ENCODE data around the gene USHBP1. TPM values are rescaled to one million over a fixed set of nuclear protein-coding genes. Genes with fewer than 3 reads are reported as not detected.

USHBP1 gene
- total and polyA plus RNA-seq, 10 of the 15 experiments (the other 5 are each of a cell fraction or from before 2014, with no cell fraction given) = 0.05 to 0.96 (median 0.22) TPM; not detected in 2

DNA sequence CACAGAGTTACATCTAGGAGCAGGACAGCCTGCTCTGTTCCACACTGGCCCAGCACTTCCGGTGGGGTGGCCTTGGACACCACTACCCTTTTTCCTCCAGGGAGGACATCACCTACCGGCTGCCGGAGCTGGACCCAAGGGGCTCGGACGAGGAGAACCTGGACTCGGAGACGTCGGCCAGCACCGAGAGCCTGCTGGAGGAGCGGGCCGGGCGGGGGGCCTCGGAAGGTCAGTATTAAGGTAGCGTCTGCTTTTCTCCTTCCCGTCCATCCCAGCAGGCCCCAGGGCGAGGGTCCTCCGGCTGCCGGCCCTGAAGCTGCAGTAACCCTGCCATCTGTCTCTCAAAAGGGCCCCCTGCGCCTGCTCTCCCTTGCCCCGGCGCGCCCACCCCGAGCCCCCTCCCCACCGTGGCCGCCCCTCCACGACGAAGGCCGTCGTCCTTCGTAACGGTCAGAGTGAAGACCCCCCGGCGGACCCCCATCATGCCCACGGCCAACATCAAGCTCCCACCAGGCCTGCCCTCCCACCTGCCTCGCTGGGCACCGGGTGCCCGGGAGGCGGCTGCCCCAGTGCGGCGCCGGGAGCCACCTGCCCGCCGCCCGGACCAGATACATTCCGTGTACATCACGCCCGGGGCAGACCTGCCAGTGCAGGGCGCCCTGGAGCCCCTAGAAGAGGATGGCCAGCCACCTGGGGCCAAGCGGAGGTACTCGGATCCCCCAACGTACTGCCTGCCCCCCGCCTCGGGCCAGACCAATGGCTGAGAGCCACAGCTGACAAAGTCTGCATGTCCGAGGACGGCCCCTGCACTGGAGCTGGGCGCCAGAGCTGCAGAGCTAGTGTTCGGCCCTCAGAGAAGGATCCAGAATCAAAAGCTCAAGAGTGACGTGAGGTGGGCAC, 52.7 kb downstream of the USHBP1 start:
- Histone ChIP-seq H3K4me2 (ENCODE audit: control insufficient read depth, insufficient read depth) (no peak overlapping the region), H3K27ac (ENCODE audit: control insufficient read depth, insufficient read depth) (no peak overlapping the region), H3K79me2 (ENCODE audit: control insufficient read depth, insufficient read depth, low read length) (no peaks in the 10 kb centered on the region; the same call in 1 of the 2 replicates), H3K36me3 (ENCODE audit: control insufficient read depth in 2 of 2, insufficient read depth in 2 of 2, low read length in 1 of 2) (peaks cover 12 to 26% of the 10 kb centered on the region in 2 experiments; a peak in 3 of 4 replicates), H2AFZ (ENCODE audit: control insufficient read depth, low read depth, low read length) (no peak overlapping the region), H3K4me3 (no peak overlapping the region), H3K27me3 (replicated peaks in 1 of 2; ENCODE audit: control insufficient read depth in 2 of 2, insufficient read depth in 2 of 2, low read length in 1 of 2) (no peaks in the 10 kb centered on the region), H4K20me1 (ENCODE audit: control insufficient read depth, insufficient read depth) (no peaks in the 10 kb centered on the region), H3K4me1 (ENCODE audit: control insufficient read depth, insufficient read depth, low read length) (peaks cover 13% of the 10 kb centered on the region), H3K9me3 (replicated peaks; ENCODE audit: control insufficient read depth, insufficient read depth, low read length) (no peaks in the 10 kb centered on the region), H3K9ac (ENCODE audit: control insufficient read depth, insufficient read depth, low read length) (no peak overlapping the region)
- ChIA-PET SMC1A (ENCODE audit: uncharacterized antibody, unreplicated experiment) (no interaction called here), POLR2A (no interaction called here), RAD21 (ENCODE audit: unreplicated experiment) (no interaction called here), CTCF (no interaction called here)
- ATAC-seq = no peak
- in situ Hi-C loops (cut with MboI) (no loop called here), intact Hi-C loops (cut with micrococcal nuclease; ENCODE audit: unreplicated experiment) (no loop called here)
- TF ChIP-seq, protein P1, sequence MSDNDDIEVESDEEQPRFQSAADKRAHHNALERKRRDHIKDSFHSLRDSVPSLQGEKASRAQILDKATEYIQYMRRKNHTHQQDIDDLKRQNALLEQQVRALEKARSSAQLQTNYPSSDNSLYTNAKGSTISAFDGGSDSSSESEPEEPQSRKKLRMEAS (IDR thresholded peaks at IDR 0.05; ENCODE audit: low read depth, low read length) = no peak
- TF ChIP-seq RFX5 (IDR thresholded peaks at IDR 0.05; ENCODE audit: low read depth, low read length) (no peak), FOXM1 (IDR thresholded peaks at IDR 0.05; ENCODE audit: low read depth, low read length) (no peak), CHD1 (IDR thresholded peaks at IDR 0.05; ENCODE audit: low read depth, low read length) (no peak), CHD4 (IDR thresholded peaks at IDR 0.05) (no peak), POU2F2 (IDR thresholded peaks at IDR 0.05; ENCODE audit: borderline replicate concordance, low read depth, low read length) (no peak), NR2C2 (IDR thresholded peaks at IDR 0.05; ENCODE audit: borderline replicate concordance, control insufficient read depth, insufficient read length, low read depth) (no peak)
- DNase-seq (ENCODE audit: low read depth, low spot score) = no peak
- no peak for FAIRE-seq
- no TSS peak for BruUV-seq (replicated peaks)
- 95% methylated on average over 46 of the region's 58 CpGs for WGBS (ENCODE audit: insufficient coverage, insufficient replicate concordance, low lambda C conversion rate, missing lambda C conversion rate)

Data from GM12878 (cell line).